Activated CD4-positive, alpha-beta T cell treated with anti-CD3 and anti-CD28 coated beads, Interleukin-2, amount 50 U/mL, for 1 hour (primary cell): ENCODE results near the gene PLPPR3.

ENCODE experiments used
- DNase-seq: peaks from one replicate; pipeline ENCODE4 v3.0.0-alpha.2; 2020

The PLPPR3 gene

DNA sequence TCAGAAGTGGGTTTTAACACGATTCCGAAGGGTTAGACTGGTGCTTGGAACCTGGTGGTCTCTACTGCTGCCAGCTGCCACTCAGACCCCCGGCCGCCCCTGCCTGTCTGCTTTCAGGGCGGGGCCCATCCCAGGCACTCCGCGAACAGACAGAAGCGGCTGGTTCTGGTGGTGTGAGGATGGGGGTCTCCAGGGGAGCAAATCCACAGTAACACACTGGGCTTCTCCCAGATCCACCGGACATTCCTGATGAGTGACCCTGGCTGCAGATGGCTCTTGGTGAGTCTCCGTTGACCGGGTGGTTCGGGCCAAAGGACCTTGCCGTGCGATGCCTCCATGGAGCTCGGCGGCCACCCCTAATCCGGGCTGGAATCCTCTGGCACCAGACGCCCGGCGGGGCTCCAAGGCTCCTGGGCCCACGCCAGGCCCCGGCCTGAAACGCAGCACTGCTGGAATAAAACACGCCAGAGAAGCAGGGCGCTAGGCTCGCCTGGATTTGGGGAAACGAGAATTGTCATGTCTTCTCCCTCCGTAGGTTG lies 26.6 kb downstream of the PLPPR3 start:
- DNase-seq, result no peak

DNA sequence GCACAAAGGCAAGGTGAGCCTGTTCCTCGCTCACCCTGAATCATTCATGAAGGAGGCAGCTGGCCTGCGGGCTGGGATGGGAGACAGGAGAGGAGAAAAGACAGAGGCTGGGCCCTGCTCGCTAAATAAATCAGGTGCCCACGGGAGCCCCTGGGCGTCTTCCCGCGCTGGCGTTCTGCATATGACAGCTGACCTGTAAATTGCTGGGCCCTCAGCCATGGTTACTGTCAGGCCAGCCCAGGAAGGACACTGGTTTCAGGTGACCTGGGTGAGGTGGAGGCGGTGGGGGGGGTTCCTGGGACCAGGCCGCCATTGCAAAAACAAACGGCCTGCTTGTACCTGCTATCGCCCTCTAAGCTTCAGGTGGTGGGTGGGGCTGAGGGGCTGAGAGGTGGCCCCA lies 27.9 kb downstream of the PLPPR3 start:
- DNase-seq, result no peak

DNA sequence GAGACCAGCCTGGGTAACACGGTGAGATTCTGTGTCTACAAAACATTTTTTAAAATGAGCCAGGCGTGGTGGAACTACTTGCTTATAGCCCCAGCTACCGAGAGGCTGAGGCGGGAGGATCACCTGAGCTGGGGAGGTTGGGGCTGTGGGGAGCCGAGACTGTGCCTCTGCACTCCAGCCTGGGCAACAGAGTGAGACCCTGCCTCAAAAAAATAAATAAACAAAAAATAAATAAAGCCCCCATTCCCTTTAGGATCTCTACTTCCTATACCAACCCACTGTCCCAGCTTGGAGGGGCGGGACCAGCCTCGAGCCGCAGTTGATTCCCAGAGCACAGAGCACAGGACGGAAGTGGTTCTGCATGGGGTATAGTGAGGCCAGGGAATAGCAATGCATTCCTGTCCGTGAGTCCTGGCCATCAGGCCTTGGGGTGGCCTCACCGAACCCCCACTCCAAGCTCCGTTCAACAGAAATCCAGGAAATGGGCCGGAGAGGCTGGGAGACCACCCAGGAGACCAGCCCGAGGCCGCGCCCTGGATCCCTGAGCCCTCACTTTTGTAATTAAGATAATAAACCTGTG lies 29.4 kb downstream of the PLPPR3 start:
- DNase-seq, result no peak

DNA sequence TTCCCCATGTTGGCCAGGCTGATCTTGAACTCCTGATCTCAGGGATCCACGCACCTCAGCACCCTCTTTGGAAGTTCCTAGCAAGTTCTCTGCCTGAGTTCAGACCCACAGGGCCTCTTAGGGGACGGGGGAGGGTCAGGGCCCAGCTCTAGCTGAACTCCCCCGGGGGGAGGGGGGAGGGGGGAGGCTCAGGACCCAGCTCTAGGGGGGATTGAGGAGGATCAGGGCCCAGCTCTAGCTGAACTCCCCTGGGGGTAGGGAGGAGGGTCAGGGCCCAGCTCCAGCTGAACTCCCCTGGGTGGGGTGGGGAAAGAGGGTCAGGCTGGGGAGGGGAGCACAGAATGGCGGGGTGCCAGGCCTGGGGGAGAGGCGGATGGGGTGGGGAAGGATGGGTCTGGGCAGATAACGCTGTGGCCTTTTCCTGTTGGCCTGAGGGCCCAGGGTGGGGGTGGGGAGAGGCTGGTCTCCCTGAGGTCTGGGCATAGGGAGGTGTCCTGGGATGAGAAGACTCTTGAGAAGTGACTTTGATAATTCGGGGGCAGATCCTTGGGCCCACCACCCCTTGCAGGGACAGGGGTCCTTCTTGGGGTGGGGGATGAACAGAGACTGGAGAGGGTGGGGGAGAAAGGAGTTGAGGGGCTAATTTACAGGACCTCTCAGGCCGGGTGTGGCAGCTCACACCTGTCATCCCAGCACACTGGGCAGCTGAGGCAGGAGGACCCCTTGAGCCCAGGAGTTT lies 30.0 kb downstream of the PLPPR3 start:
- no peak for DNase-seq

DNA sequence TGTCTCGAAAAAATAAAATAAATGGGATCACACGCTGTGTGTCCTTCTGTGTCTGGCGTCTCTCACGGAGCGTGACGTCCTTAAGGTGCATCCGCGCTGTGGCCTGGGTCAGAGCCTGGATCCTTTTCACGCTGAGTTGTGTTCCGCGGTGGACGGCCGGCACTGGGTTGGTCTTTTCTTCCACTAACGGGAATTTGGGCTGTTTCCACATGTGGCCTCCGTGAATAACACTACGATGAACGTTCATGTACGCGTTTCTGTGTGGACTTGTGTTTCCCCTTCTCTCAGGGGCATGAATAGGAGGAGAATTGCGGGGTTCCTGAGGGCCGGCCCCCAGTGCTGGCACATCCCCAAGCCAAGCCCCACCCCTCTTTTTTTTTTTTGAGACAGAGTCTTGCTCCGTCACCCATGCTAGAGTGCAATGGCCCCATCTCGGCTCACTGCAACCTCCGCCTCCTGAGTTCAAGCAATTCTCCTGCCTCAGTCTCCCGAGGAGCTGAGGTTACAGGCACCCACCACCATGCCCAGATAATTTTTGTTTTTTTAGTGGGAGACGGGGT lies 30.7 kb downstream of the PLPPR3 start:
- no peak for DNase-seq

DNA sequence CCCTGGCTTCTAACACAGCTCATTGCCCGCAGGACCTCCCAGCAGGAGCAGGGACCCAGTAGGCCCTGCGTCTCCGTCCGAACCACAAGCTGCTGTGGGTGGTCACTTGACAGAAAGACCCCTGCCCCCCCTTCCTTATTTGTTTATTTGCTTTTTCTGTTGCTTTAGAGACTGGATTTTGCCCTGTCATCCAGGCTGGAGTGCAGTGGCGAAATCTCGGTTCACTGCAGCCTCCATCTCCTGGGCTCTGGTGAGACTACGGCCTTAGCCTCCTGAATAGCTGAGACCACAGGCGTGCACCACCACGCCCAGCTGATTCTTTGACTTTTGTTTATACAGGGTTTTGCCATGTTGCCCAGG lies 32.1 kb downstream of the PLPPR3 start:
- DNase-seq, result no peak

DNA sequence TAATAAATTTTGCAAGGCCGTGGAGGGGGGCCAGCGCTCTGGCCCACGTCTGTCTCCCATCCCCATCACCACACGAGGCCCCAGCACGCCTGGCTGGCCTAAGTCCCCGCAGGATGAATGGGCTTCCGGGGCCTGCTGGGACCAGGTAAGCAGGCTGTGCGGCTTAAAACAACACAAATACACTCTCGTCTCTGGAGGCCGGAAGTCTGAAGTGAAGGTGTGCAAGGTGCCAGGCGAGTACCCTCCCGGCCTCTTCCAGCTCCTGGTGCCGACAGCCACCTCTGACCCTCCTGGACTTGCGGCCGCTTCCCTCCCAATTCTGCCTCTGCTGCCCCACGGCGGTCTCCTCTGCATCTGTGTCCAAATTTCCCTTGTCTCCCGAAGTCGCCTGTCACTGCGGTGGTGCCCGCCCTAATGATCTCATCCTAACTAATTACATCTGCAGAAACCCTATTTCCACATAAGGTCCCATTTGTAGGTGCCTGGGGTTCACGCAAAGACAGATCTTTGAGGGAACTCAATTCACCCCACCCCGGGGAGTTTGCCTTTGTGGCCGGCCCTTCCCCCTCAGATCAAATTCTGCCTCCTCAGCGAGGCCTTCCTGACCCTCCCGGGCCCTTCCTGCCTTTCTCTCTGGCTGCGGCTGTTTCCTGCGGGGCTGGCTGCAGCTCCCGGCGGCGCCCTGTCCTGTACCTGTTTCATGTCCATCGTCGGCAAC lies 32.6 kb downstream of the PLPPR3 start:
- DNase-seq, result no peak

DNA sequence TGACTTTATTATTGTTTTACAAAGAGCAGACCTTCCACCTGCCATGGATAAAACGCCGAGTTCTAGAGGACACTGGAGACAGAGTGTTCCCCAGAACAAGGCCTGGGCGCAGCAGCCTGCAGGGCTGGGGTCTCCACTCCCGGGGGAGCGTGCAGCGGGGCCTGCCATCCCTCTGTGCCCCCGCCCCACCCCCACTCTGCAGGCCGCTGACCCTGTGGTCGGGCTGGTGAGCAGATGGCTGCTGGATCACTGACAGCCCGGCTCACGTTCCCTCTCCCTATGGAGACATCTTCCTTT lies 33.1 kb downstream of the PLPPR3 start:
- no peak for DNase-seq

DNA sequence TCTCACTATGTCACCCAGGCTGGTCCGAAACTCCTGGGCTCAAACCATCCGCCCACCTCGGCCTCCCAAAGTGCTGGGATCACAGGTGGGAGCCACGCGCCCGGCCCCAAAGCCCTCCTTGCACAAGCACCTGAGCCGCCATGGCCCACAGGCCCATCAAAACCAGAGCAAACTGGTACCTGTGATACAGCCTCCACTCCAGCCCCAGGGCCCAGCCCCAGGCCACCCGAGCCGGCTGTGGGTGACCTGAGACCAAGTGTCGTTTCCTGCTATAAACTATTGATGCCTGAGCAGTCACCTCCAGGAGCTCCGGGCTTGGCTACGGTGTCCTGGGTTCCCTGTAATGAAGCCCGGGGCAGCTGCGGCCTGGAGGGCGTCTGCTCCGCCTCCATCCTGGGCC lies 34.2 kb downstream of the PLPPR3 start:
- DNase-seq, result no peak

DNA sequence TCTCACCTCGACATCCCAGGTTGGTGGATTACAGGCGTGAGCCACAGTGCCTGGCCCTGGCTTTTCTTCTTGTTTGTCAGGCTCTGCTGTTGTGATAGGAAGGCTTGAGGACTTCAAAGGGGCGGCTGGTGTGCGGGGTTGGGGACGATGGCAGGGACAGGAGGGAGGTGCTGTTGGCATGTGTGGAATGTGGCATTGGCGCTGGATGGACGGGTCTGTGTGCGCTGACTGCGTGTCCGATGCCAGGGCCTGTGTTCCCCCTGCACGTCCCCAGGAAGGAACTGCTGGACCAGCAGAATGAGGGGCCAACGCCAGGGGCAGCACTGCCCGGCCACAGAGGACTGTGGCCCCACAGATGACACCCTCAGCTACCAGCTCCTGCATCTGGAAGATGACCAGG lies 37.2 kb downstream of the PLPPR3 start:
- no peak for DNase-seq

DNA sequence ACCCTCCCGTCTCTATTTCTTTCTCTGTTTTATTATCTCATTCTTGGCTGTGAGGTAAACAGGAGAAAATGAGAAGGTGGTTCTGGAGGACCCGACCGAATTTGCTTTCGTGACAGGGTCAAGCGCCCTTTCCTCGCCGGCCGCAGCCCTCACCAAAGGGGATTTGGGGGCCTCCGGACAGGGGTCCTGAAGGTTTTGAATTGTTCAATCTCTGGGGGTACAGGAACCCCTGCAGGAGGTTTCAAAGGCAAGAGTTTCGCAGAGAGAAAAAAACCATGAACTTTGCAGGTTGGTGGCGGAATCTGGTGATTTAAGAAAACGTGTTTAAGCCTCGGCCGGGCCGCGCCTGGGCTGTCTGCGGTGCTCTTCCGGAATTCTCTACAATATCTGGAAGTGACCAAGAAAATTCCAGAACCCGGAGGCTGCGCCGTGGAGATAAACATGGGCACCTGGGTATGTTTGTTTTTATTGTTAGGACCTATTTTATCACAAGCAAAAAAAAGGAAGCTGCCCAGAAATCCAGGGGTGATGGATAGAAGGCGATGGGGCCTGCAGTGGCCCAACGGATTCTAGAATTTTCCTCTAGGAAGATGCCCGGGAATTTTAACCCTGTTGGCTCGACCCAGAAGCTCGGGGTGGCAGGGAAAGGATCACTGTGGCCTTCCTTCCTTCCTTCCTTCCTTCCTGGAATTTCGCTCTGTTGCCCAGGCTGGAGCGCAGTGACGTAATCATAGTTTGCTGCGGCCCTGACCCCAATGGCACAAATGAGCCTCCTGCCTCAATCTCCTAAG lies 38.7 kb downstream of the PLPPR3 start:
- DNase-seq, result no peak

DNA sequence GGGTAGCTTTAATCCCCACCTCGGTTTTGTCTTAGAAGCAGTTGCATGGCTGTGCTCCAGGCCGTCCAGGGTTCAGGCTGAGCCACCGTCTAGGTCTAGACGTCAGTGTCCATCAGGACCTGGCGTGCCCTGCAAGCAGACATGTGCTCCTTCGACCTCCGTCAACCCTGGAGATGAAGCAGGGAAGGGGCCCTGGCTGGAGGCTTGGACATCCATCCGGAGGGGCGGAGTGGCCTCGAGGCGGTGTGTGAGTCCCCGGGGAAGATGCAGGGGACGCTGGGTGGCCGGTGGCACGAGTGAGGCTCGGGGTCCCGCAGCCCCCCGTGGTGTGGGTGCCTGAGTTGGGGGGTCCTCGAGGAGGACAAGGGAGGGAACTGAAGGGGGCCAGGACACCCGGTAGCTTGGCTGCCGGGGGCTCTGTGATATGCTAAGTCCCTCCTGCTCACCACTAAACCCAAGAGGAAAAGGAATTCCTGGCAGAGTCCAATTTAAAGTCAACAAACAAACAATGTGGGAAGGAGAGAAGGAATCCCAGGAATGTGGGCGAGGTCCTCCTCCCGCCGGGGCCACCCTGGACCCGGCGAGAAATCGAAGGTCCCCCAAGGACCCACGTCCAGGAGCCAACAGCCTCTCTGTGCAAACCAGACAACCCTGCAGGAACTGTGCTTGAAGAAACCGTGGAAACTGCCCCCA lies 39.4 kb downstream of the PLPPR3 start:
- no peak for DNase-seq

DNA sequence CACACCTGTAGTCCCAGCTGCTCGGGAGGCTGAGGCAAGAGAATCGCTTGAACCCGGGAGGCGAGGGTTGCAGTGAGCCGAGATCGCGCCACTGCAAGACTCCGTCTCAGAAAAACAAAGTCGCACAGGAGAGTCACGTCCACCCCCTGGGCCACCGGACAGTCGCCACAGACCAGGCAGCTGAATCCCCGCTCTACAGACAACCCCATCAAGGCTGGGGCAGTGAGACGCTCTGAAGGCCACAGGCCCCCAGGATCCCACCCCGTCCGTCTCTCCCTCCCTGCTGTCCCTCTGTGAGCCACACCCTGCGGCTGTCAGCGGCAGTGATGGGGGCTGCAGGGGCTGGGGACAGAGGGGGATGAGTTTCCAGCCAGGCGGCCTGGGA lies 40.0 kb downstream of the PLPPR3 start:
- no peak for DNase-seq

DNA sequence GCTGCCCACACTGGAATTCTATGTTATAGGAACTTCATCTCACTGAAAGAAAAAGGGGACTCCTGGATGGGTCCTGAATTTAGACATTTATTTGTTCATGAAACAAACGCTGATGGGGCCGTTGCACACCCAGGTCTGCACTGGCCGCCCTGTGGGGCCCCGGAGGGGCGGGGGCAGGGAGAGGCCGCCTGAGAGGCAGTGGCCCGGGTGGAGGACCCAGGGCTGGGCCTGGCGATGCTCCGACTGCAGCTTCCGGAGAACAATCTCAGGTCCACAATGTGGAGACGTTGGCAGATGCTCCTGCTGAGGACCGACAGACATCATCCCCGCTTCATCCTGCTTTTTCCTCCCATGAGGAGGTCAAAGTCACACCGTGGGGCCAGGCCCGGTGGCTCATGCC lies 40.8 kb downstream of the PLPPR3 start:
- DNase-seq, result no peak

DNA sequence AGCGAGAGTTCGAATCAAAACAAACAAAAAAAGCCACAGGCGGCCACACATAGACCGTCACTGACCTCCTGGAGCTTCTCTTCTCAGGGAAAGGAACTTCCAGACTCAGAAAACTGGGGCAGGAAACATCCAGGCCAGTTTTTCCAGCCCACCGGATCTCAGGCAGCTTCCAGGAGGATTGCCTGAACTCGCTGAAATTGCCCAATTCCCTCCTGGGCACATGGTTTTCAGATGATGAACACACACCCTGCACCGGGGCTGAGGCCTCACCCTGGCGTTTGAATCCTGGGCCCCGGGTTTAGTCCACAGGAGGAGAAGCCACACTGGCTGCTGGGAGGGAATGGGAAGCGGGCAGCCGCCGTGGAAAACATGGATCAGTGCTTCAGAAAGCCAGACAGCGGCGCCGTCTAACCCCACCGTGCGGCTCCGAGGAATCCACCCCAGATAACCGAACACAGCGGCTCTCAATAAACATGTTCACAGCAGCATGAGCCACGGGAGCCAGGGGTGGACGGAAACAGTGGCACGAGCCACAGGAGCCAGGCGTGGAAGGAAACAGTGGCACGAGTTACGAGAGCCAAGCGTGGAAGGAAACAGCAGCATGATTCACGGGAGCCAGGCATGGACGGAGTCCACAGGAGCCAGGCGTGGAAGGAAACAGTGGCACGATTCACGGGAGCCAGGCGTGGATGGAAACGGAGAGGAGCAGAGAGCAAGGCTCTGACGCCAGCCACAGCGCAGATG lies 42.7 kb downstream of the PLPPR3 start:
- DNase-seq, result no peak

DNA sequence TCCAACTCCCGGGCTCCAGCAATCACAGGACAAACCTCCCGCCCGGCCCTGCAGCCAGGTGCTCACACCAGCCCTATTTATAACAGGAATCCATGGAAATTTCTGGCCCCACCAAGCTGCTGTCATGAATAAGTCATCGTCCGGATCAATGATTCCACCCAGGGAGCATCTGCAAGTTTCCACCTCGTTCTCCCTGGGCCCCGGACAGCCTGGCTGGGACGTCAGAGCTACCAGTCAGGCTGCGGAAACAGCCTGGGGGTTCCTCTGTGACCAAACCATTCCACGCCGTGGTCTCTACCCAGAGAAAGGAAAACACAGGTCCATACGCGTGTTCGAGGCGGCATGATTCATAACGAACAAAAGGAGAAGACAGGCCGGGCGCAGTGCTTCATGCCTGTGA lies 45.2 kb downstream of the PLPPR3 start:
- DNase-seq, result no peak

DNA sequence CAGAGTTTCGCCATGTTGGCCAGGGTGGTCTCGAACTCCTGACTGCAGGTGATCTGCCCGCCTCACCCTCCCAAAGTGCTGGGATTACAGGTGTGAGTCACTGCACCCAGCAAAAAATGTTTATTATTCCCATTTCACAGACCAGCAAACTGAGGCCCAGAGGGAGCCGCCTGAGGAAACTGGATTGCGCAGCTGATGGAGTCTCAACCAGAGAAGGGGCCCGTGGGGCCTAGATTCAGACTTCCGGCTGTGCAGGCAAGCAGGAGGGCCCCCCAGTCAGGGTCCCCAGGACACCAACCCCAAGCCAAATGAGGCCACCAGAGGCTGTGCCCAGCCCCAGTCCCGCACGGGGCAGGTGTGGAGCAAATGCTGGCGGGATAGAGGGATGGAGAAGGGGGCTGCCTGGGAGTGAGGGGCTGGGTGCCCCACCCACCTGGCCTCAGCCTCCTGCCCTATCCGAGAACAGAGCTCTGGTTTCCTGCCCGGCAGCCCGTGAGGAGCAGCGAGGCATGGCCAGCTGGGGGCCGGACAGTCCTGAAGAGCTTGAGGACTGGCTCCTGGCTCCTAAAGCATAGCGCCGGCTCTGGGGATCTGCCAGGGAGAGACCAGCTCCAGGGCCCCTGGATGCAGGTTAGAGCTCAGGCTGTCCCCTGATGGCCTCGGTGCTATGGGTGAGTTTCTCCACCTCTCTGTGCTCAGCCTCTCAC lies 48.9 kb downstream of the PLPPR3 start:
- DNase-seq, result no peak

DNA sequence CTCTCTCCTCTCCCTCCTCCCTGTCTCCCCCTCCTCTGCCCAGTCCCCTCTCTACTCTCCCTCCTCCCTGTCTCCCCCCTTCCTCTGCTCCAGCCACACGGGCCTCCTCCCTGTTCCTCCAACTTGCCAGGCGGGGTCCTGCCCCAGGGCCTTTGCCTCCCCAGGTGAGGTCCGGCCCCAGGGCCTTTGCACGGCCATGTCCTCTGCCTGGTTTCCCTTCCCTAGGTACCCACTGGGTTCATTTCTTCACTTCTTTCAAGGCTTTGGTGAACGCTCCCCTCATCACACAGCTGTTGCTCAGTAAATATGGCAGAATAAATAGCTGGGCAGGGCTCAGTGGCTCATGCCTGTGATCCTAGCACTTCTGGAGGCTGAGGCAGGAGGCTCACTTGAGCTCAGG lies 49.7 kb downstream of the PLPPR3 start:
- no peak for DNase-seq

DNA sequence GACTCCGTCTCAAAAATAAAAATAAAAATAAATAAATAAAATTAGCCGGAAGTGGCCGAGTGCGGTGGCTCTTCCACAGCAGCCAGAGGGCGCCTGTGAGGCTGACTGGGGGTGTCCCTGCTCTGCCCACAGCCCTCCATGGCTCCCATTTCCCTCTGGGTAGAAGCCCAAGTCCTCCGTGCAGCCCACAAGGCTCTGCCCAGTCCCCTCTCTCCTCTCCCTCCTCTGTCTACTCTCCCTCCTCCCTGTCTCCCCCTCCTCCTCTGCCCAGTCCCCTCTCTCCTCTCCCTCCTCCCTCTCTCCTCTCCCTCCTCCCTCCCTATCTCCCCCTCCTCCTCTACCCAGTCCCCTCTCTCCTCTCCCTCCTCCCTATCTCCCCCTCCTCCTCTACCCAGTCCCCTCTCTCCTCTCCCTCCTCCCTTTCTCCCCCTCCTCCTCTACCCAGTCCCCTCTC lies 50.4 kb downstream of the PLPPR3 start:
- peak; percentile 23 for DNase-seq

DNA sequence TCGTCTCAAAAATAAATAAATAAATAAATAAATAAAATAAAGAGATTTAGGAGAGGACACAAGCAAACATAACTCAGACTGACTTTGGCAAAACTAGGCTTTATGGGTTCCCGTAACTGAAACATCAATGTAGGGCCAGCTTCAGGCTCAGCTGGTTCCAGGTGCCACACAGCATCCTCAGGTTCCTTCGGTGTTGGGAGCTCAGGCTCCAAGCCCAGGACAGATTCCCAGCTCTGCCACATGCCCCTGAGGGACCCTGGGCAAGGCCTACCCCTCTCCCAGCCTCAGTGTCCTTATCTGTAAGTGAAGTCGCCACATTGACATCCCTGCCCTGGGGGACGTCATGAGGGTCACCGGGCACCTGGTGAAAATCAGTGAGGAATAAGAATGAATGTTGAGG lies 52.1 kb downstream of the PLPPR3 start:
- DNase-seq, result no peak

DNA sequence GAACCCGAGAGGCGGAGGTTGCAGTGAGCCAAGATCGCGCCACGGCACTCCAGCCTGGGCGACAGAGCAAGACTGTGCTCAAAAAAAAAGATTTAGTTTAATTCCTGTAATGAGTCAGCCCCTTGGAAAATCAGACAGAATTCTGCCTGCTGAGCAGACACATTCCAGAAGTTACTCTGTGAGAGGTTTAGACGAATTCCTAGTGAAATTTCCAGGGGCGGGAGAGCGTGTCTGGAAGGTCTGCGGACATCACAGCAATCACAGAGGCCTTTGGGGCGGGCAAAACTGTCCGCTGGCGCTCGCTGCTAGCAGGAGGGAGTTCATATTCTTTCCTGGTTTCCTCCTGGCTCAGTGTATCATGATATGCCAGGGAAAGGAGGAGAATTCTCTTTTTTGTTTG lies 53.3 kb downstream of the PLPPR3 start:
- DNase-seq, result no peak
